WI38 (cell line): Measurements from ENCODE around the gene ATCAY.

Source experiments
- H3K4me3 ChIP-seq: 2 replicates; pipeline ENCODE4 v1.5.1; 2011; ENCODE audit warnings: low read depth, mild to moderate bottlenecking, control low read depth, low read length
- CTCF ChIP-seq: IDR thresholded peaks from 2 replicates; pipeline ENCODE4 v1.5.1; 2012; ENCODE audit warnings: low read depth, mild to moderate bottlenecking, control low read depth, low read length

Gene ATCAY

GRCh38 chr19:3880471-3881271, at the start of gene ATCAY:
Gene ATCAY (plus strand): TSS chr19:3880685. CDS start chr19:3885768, 5,083 bp downstream.
- no peak for TF ChIP-seq CTCF

GRCh38 chr19:3831601-3832000, 48.9 kb upstream of the ATCAY start:
- H3K4me3 ChIP-seq: no peak overlapping the region
- TF ChIP-seq CTCF: no peak

More at GRCh38 chr19:3880471-3881271, at the start of gene ATCAY:
- no peak within 1 kb of the TSS for H3K4me3 ChIP-seq

- no peak overlapping the region for H3K4me3 ChIP-seq
- TF ChIP-seq CTCF: no peak
These were observed 48.5 kb upstream of the ATCAY start for GRCh38 chr19:3832001-3832400.

GRCh38 chr19:3833578-3834348, 46.7 kb upstream of the ATCAY start:
- no peak for TF ChIP-seq CTCF
- H3K4me3 ChIP-seq: no peak overlapping the region

GRCh38 chr19:3834349-3835054, 46.0 kb upstream of the ATCAY start:
- TF ChIP-seq CTCF: no peak
- H3K4me3 ChIP-seq: no peak overlapping the region

GRCh38 chr19:3835055-3835435, 45.4 kb upstream of the ATCAY start:
- no peak overlapping the region for H3K4me3 ChIP-seq
- no peak for TF ChIP-seq CTCF
